Esophagus squamous epithelium (tissue), 4 donors: ENCODE results near the gene KRT37.
"Not testable (repeated sequence)": the region's sequence is repeated elsewhere in the genome, so short reads cannot be mapped to it uniquely, and the experiment has no call there.

ENCODE experiments used
- POLR2A ChIP-seq, 4 donors: fragments of 450-650 bp; IDR thresholded peaks; one replicate each; pipeline ENCODE4 v1.6.1; 2017; ENCODE audit warnings: antibody characterized with exemption in 4 of 4, mild to moderate bottlenecking in 4 of 4, moderate library complexity in 3 of 4
- TF ChIP-seq, protein P1 (sequence below), 6 experiments: fragments of 450-650 bp in 4 of 6; fragments of 200-600 bp in 2 of 6; sonication (generic) in 2 of 6; IDR thresholded peaks; one replicate each; pipeline ENCODE4 v1.5.1; 2016 to 2019; ENCODE audit warnings: antibody characterized with exemption in 6 of 6, mild to moderate bottlenecking in 4 of 6, moderate library complexity in 4 of 6

DNA sequence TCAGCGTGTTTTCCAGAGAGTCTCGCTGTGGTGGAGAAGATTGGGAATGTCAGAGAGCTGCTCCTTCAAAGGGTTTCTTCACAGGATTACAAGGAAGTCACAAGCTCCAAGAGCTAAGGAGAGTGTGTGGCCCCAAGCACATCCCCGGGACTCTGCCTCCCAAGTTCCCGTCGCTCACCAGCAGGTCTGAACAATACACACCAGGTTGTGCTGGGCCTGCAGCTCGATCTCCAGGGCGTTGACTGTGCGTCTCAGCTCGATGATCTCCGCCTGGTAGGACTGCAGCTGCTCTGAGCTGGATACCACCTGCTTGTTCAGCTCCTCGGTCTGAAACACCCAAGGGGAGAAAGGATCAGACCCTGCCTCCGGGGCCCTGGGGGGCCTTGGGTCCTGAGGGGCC lies 29.3 kb downstream of the KRT37 start:
- not testable (repeated sequence) for TF ChIP-seq POLR2A (IDR thresholded peaks at IDR 0.05)
- TF ChIP-seq, protein P1, sequence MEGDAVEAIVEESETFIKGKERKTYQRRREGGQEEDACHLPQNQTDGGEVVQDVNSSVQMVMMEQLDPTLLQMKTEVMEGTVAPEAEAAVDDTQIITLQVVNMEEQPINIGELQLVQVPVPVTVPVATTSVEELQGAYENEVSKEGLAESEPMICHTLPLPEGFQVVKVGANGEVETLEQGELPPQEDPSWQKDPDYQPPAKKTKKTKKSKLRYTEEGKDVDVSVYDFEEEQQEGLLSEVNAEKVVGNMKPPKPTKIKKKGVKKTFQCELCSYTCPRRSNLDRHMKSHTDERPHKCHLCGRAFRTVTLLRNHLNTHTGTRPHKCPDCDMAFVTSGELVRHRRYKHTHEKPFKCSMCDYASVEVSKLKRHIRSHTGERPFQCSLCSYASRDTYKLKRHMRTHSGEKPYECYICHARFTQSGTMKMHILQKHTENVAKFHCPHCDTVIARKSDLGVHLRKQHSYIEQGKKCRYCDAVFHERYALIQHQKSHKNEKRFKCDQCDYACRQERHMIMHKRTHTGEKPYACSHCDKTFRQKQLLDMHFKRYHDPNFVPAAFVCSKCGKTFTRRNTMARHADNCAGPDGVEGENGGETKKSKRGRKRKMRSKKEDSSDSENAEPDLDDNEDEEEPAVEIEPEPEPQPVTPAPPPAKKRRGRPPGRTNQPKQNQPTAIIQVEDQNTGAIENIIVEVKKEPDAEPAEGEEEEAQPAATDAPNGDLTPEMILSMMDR (IDR thresholded peaks at IDR 0.05), result not testable (repeated sequence)
